ENCODE measurements around the gene ATP9B.

ATP9B gene

DNA sequence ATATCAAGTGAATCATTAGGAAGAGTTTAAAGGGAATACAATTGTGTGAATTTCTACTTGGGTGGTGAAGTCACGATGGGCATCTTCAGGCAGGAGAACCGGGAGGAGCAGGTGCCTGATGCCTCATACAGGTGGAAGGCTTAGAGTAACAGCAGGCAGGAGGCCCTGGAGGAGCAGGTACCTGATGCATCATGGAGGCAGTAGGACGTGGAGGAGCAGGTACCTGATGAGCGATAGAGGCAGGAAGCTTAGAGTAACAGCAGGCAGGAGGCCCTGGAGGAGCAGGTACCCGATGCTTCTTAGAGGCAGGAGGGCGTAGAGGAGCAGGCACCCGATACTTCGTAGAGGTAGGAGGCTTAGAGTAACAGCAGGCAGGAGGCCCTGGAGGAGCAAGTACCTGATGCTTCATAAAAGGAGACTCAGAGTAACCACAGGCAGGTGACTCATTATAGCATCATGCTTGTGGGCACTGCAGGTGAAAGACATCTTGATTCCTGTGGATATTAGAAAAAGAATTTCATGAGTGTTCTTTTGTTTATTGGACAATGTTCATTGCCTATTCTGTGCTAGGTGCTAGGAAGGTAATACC lies 133.9 kb downstream of the ATP9B start:
- H3K4me1 ChIP-seq (ENCODE audit: insufficient read depth, low read length, poor library complexity, severe bottlenecking): no peaks in the 10 kb centered on the region
- H3K4me2 ChIP-seq (ENCODE audit: low read depth, low read length, poor library complexity, severe bottlenecking): no peak overlapping the region
- no peak overlapping the region for H2AFZ ChIP-seq (ENCODE audit: low read length)
- no peaks in the 10 kb centered on the region for H3K9me3 ChIP-seq (ENCODE audit: insufficient read depth, low read depth, low read length)
- no peak overlapping the region for H3K4me3 ChIP-seq (ENCODE audit: low read length, poor library complexity, severe bottlenecking)
- no peaks in the 10 kb centered on the region for H3F3A ChIP-seq (ENCODE audit: low read depth)
- H3K79me2 ChIP-seq (ENCODE audit: insufficient read depth, low read length): no peaks in the 10 kb centered on the region
- H3K27me3 ChIP-seq (ENCODE audit: insufficient read depth, low read length, poor library complexity, severe bottlenecking): no peaks in the 10 kb centered on the region
- peaks cover 8% of the 10 kb centered on the region; the same call in 1 of the 2 replicates for H3K36me3 ChIP-seq (ENCODE audit: insufficient read depth, low read length)
- no peaks in the 10 kb centered on the region for H3K9me2 ChIP-seq (replicated peaks; ENCODE audit: low read depth, low read length)
- TF ChIP-seq EZH2phosphoT487 (IDR thresholded peaks at IDR 0.05; ENCODE audit: borderline replicate concordance): no peak
- TF ChIP-seq, protein P1, sequence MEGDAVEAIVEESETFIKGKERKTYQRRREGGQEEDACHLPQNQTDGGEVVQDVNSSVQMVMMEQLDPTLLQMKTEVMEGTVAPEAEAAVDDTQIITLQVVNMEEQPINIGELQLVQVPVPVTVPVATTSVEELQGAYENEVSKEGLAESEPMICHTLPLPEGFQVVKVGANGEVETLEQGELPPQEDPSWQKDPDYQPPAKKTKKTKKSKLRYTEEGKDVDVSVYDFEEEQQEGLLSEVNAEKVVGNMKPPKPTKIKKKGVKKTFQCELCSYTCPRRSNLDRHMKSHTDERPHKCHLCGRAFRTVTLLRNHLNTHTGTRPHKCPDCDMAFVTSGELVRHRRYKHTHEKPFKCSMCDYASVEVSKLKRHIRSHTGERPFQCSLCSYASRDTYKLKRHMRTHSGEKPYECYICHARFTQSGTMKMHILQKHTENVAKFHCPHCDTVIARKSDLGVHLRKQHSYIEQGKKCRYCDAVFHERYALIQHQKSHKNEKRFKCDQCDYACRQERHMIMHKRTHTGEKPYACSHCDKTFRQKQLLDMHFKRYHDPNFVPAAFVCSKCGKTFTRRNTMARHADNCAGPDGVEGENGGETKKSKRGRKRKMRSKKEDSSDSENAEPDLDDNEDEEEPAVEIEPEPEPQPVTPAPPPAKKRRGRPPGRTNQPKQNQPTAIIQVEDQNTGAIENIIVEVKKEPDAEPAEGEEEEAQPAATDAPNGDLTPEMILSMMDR (conservative IDR thresholded peaks at IDR 0.05; ENCODE audit: low read length): no peak
- no peaks in the 10 kb centered on the region for H4K20me1 ChIP-seq (ENCODE audit: insufficient read depth, low read length, poor library complexity, severe bottlenecking)
- H3K9ac ChIP-seq (ENCODE audit: low read depth, low read length, poor library complexity, severe bottlenecking): no peak overlapping the region

DNA sequence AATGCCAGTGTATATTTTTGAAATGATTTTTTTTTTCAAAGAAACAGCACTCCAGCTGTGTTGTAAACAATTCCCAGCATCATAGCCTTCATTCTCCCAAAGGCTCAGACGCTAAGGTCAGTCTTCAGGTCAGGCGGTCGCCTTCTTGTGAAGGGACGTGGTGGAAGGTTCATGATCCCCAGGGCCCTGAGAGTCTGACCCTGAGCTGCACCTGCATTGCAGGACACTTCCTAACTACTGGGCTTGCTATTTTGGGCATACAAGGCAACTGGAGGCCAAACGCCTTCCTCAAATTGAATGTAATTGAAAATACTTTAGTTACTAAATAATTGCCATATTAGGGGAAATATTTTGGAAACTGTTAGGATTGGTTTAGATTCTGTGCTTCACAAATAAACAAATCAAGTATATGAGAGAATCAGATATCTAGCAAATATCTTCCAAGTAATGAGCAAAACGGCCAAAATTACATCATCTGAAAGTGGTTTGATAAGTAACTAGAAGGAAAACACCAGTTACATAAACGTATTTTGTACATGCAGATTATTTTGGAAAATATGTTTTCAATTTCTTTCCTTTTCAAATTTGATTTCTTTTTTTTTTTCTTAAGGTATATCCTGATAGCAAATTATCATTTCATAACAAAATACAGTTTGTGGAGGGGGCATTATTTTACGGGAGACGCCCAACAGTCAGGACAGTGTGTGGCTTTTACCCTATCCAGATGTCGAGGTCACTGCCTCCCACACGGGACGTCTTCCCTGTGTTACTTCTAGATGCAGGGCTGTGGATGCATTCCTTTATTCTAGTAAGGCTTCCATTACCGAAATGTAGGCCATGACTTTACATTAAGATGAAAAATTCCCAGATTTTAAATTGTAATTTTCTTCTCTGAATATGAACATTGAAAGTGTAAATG lies 136.0 kb downstream of the ATP9B start:
- H3K79me2 ChIP-seq (ENCODE audit: insufficient read depth, low read length): no peaks in the 10 kb centered on the region
- no peak overlapping the region for H2AFZ ChIP-seq (ENCODE audit: low read length)
- TF ChIP-seq, protein P1 (conservative IDR thresholded peaks at IDR 0.05; ENCODE audit: low read length): no peak
- TF ChIP-seq EZH2phosphoT487 (IDR thresholded peaks at IDR 0.05; ENCODE audit: borderline replicate concordance): no peak
- no peak overlapping the region for H3K4me3 ChIP-seq (ENCODE audit: low read length, poor library complexity, severe bottlenecking)
- no peaks in the 10 kb centered on the region for H3K9me2 ChIP-seq (replicated peaks; ENCODE audit: low read depth, low read length)
- no peaks in the 10 kb centered on the region for H3K9me3 ChIP-seq (ENCODE audit: insufficient read depth, low read depth, low read length)
- H4K20me1 ChIP-seq (ENCODE audit: insufficient read depth, low read length, poor library complexity, severe bottlenecking): no peaks in the 10 kb centered on the region
- H3K27me3 ChIP-seq (ENCODE audit: insufficient read depth, low read length, poor library complexity, severe bottlenecking): no peaks in the 10 kb centered on the region
- no peak overlapping the region for H3K9ac ChIP-seq (ENCODE audit: low read depth, low read length, poor library complexity, severe bottlenecking)
- H3K4me1 ChIP-seq (ENCODE audit: insufficient read depth, low read length, poor library complexity, severe bottlenecking): no peaks in the 10 kb centered on the region
- H3F3A ChIP-seq (ENCODE audit: low read depth): no peaks in the 10 kb centered on the region
- no peak overlapping the region for H3K4me2 ChIP-seq (ENCODE audit: low read depth, low read length, poor library complexity, severe bottlenecking)
- H3K36me3 ChIP-seq (ENCODE audit: insufficient read depth, low read length): peaks cover 8% of the 10 kb centered on the region; the same call in 1 of the 2 replicates

DNA sequence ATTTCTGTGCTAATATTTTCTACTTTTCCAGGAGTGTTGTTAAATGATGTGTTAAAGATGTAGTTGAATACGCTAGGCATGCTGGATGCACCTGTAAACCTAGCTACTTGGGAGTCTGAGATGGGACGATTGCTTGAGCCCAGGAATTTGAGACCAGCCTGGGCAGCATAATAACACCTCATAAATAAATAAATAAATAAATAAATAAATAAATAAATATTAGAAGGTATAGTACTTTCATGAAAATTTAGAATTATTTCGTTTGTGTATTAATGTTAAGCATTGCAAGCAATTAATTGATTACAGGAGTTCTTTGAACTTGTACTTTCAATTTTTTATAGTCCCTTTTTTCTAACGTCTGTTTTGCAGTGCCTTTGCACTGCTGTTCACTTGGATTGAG lies 137.2 kb downstream of the ATP9B start:
- no peak for TF ChIP-seq EZH2phosphoT487 (IDR thresholded peaks at IDR 0.05; ENCODE audit: borderline replicate concordance)
- TF ChIP-seq, protein P1 (conservative IDR thresholded peaks at IDR 0.05; ENCODE audit: low read length): no peak
- peaks cover 8% of the 10 kb centered on the region; the same call in 1 of the 2 replicates for H3K36me3 ChIP-seq (ENCODE audit: insufficient read depth, low read length)

More for the DNA sequence above, 137.2 kb downstream of the ATP9B start:
- Histone ChIP-seq H3K4me1 (ENCODE audit: insufficient read depth, low read length, poor library complexity, severe bottlenecking) (no peaks in the 10 kb centered on the region), H3K27me3 (ENCODE audit: insufficient read depth, low read length, poor library complexity, severe bottlenecking) (no peaks in the 10 kb centered on the region), H3K79me2 (ENCODE audit: insufficient read depth, low read length) (no peaks in the 10 kb centered on the region), H2AFZ (ENCODE audit: low read length) (no peak overlapping the region), H3K9ac (ENCODE audit: low read depth, low read length, poor library complexity, severe bottlenecking) (no peak overlapping the region), H3K4me2 (ENCODE audit: low read depth, low read length, poor library complexity, severe bottlenecking) (no peak overlapping the region), H4K20me1 (ENCODE audit: insufficient read depth, low read length, poor library complexity, severe bottlenecking) (no peaks in the 10 kb centered on the region), H3F3A (ENCODE audit: low read depth) (no peaks in the 10 kb centered on the region), H3K9me3 (ENCODE audit: insufficient read depth, low read depth, low read length) (no peaks in the 10 kb centered on the region), H3K9me2 (replicated peaks; ENCODE audit: low read depth, low read length) (no peaks in the 10 kb centered on the region), H3K4me3 (ENCODE audit: low read length, poor library complexity, severe bottlenecking) (no peak overlapping the region)

Measured in Loucy (cell line).